Peyer's patch (tissue), 4 donors: ENCODE data around the gene ZBTB7C. TPM values are rescaled to one million over a fixed set of nuclear protein-coding genes. Genes with fewer than 3 reads are reported as not detected.

Experiments
- DNase-seq, 3 donors: peaks; one replicate each; pipeline ENCODE4 v3.0.0-alpha.2; 2017 to 2019
- H3K27ac ChIP-seq, 4 donors: fragments of 200-600 bp; sonication (generic); one replicate each; pipeline ENCODE4 v1.5.1; 2016 to 2019
- H3K27me3 ChIP-seq, 2 donors: fragments of 200-600 bp; sonication (generic); one replicate each; pipeline ENCODE4 v1.5.1; 2019
- H3K36me3 ChIP-seq, 3 donors: fragments of 200-600 bp; sonication (generic); one replicate each; pipeline ENCODE4 v1.5.1; 2016 to 2019
- H3K4me1 ChIP-seq, 4 donors: fragments of 200-600 bp; sonication (generic); one replicate each; pipeline ENCODE4 v1.5.1; 2016 to 2019
- H3K4me3 ChIP-seq, 4 donors: fragments of 200-600 bp; sonication (generic); 1 replicate in 3 of 4; 2 replicates in 1 of 4; pipeline ENCODE4 v1.5.1; 2016 to 2019; ENCODE audit warnings: mild to moderate bottlenecking in 1 of 4
- H3K9me3 ChIP-seq, 4 donors: fragments of 200-600 bp; sonication (generic); one replicate each; pipeline ENCODE4 v1.5.1; 2016 to 2019; ENCODE audit warnings: mild to moderate bottlenecking in 1 of 4
- CTCF ChIP-seq, 6 experiments: fragments of 450-650 bp in 4 of 6; fragments of 200-600 bp in 2 of 6; sonication (generic) in 1 of 6; IDR thresholded peaks; one replicate each; pipeline ENCODE4 v1.5.1; 2017 to 2019; ENCODE audit warnings: antibody characterized with exemption in 6 of 6, mild to moderate bottlenecking in 3 of 6, moderate library complexity in 1 of 6
- POLR2A ChIP-seq, 2 donors: fragments of 450-650 bp; IDR thresholded peaks; one replicate each; pipeline ENCODE4 v1.5.1; 2017; ENCODE audit warnings: antibody characterized with exemption in 2 of 2, mild to moderate bottlenecking in 2 of 2, moderate library complexity in 2 of 2
- total RNA-seq, 4 donors: library from RNA; depleted of rRNA; stranded (reverse); fragments of >200 nt; gene quantifications; one replicate each; pipeline ENCODE4 v1.1.0, GENCODE V29; 2016

The ZBTB7C gene
- total RNA-seq, 4 donors from 2014 or later, result 10.5 to 15.7 (median 14.2) TPM

- peak overlapping the region; percentile 46 to 81 (median 60) for H3K4me3 ChIP-seq
- no peaks in the 10 kb centered on the region for H3K27me3 ChIP-seq
- H3K4me1 ChIP-seq, result peaks cover 6 to 36% (median 8%) of the 10 kb centered on the region in 4 donors
- no peaks in the 10 kb centered on the region for H3K36me3 ChIP-seq
- H3K9me3 ChIP-seq, result no peaks in the 10 kb centered on the region
- peak; percentile 26 to 81 for TF ChIP-seq POLR2A (IDR thresholded peaks at IDR 0.05)
- no peak for TF ChIP-seq CTCF (IDR thresholded peaks at IDR 0.05)
- H3K27ac ChIP-seq, result peak overlapping the region; percentile 58 to 98 (median 89)
- peak; percentile 45 to 94 (median 85) for DNase-seq
Observed at GRCh38 chr18:48161191-48161910, 247.8 kb downstream of the ZBTB7C start.

GRCh38 chr18:48160622-48161021 is 248.6 kb downstream of the ZBTB7C start:
- no peaks in the 10 kb centered on the region for H3K36me3 ChIP-seq
- H3K9me3 ChIP-seq, result no peaks in the 10 kb centered on the region
- H3K4me3 ChIP-seq, result peak overlapping the region in 2 of 4 donors; percentile 68 to 81

GRCh38 chr18:48159816-48160215 is 249.4 kb downstream of the ZBTB7C start:
- DNase-seq, result no peak
- Histone ChIP-seq H3K4me1 (peaks cover 0 to 21% (median 8%) of the 10 kb centered on the region in 4 donors), H3K36me3 (no peaks in the 10 kb centered on the region), H3K27me3 (no peaks in the 10 kb centered on the region), H3K9me3 (no peaks in the 10 kb centered on the region), H3K4me3 (no peak overlapping the region), H3K27ac (no peak overlapping the region)
- TF ChIP-seq POLR2A (IDR thresholded peaks at IDR 0.05) (no peak), CTCF (IDR thresholded peaks at IDR 0.05) (no peak)

More at GRCh38 chr18:48160622-48161021, 248.6 kb downstream of the ZBTB7C start:
- DNase-seq, result no peak
- TF ChIP-seq CTCF (IDR thresholded peaks at IDR 0.05) (no peak), POLR2A (IDR thresholded peaks at IDR 0.05) (no peak)
- peaks cover 4 to 29% (median 8%) of the 10 kb centered on the region in 4 donors for H3K4me1 ChIP-seq
- no peaks in the 10 kb centered on the region for H3K27me3 ChIP-seq
- peak overlapping the region in 3 of 4 donors; percentile 85 to 98 (median 93) for H3K27ac ChIP-seq

GRCh38 chr18:48158721-48159120 is 250.5 kb downstream of the ZBTB7C start:
- no peak for DNase-seq
- Histone ChIP-seq H3K9me3 (no peaks in the 10 kb centered on the region), H3K36me3 (no peaks in the 10 kb centered on the region), H3K4me1 (peaks cover 0 to 15% (median 8%) of the 10 kb centered on the region in 4 donors), H3K4me3 (no peak overlapping the region), H3K27ac (no peak overlapping the region), H3K27me3 (no peaks in the 10 kb centered on the region)
- TF ChIP-seq CTCF (IDR thresholded peaks at IDR 0.05) (no peak), POLR2A (IDR thresholded peaks at IDR 0.05) (no peak)

- Histone ChIP-seq H3K4me3 (no peak overlapping the region), H3K27ac (no peak overlapping the region), H3K9me3 (no peaks in the 10 kb centered on the region), H3K27me3 (no peaks in the 10 kb centered on the region), H3K36me3 (no peaks in the 10 kb centered on the region), H3K4me1 (peaks cover 0 to 15% (median 8%) of the 10 kb centered on the region in 4 donors)
- TF ChIP-seq POLR2A (IDR thresholded peaks at IDR 0.05) (no peak), CTCF (IDR thresholded peaks at IDR 0.05) (no peak)
- no peak for DNase-seq
Observed at GRCh38 chr18:48157956-48158355, 251.2 kb downstream of the ZBTB7C start.
